GM06990 (cell line): ENCODE measurements around the gene SPATA12.

ENCODE experiments used
- DNase-seq: peaks from one replicate; pipeline ENCODE4 v3.0.0-alpha.2; 2011; ENCODE audit not compliant: insufficient read length; ENCODE audit errors: extremely low read depth
- H3K27me3 ChIP-seq: replicated peaks from 2 replicates; pipeline ENCODE4 v1.6.0; 2011; ENCODE audit warnings: low read length; ENCODE audit not compliant: control insufficient read depth, insufficient read depth
- H3K36me3 ChIP-seq: 2 replicates; pipeline ENCODE4 v1.5.1; 2011; ENCODE audit warnings: low read length; ENCODE audit not compliant: control insufficient read depth, insufficient read depth
- H3K4me3 ChIP-seq: replicated peaks from 2 replicates; pipeline ENCODE4 v1.5.1; 2011; ENCODE audit warnings: low read depth, mild to moderate bottlenecking, control low read depth, low read length
- TF ChIP-seq, protein P1 (sequence below): IDR thresholded peaks from 2 replicates; pipeline ENCODE4 v1.5.1; 2011; ENCODE audit warnings: low read length, control low read depth, mild to moderate bottlenecking, inconsistent platforms; ENCODE audit not compliant: insufficient read depth, poor library complexity, severe bottlenecking

Gene SPATA12

GRCh38 chr3:57017459-57017845 is 43.0 kb upstream of the SPATA12 start:
- Histone ChIP-seq H3K27me3 (no peaks in the 10 kb centered on the region), H3K4me3 (no peak overlapping the region), H3K36me3 (no peaks in the 10 kb centered on the region)
- no peak for DNase-seq
- TF ChIP-seq, protein P1, sequence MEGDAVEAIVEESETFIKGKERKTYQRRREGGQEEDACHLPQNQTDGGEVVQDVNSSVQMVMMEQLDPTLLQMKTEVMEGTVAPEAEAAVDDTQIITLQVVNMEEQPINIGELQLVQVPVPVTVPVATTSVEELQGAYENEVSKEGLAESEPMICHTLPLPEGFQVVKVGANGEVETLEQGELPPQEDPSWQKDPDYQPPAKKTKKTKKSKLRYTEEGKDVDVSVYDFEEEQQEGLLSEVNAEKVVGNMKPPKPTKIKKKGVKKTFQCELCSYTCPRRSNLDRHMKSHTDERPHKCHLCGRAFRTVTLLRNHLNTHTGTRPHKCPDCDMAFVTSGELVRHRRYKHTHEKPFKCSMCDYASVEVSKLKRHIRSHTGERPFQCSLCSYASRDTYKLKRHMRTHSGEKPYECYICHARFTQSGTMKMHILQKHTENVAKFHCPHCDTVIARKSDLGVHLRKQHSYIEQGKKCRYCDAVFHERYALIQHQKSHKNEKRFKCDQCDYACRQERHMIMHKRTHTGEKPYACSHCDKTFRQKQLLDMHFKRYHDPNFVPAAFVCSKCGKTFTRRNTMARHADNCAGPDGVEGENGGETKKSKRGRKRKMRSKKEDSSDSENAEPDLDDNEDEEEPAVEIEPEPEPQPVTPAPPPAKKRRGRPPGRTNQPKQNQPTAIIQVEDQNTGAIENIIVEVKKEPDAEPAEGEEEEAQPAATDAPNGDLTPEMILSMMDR: no peak

DNA sequence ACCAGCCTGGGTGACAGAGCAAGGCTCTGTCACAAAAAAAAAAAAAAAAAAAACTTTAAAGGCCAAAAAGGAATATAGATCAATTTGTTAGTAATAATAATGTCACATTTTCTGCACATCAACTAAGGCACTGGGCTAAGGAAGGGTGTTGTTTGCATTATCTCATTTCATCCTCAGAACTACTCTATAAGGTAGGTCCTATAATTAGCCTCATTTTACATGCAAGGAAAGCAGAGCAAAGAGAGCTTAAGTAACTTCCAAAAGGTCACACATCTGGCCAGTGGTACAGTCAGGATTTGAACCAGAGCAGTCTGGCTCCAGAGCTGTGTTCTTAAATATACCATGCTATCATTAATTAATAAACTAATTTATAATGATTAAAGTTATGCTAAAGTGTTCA is 42.2 kb upstream of the SPATA12 start:
- Histone ChIP-seq H3K36me3 (no peaks in the 10 kb centered on the region), H3K27me3 (no peaks in the 10 kb centered on the region), H3K4me3 (no peak overlapping the region)
- no peak for DNase-seq
- TF ChIP-seq, protein P1: no peak

DNA sequence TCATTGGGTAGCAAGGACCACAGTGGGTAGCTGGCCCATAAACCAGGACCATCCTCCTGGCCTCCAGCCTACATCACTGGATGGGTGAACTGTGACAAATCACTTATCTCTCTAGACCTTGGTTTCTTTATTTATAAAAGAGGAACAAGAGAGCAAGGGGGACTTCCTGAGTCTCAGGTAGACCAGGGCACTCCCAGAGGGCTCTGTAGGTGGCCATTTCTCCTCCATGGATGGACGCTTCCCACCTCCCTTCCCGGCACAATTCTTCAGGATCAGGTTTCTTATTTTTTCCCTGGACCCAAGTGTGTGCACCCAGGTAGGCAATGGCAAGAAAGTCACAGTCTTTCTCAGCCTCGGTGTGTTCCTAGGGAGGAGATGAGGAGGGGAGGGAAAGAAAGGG is 41.4 kb upstream of the SPATA12 start:
- Histone ChIP-seq H3K36me3 (no peaks in the 10 kb centered on the region), H3K4me3 (no peak overlapping the region), H3K27me3 (no peaks in the 10 kb centered on the region)
- DNase-seq: no peak
- TF ChIP-seq, protein P1: no peak

DNA sequence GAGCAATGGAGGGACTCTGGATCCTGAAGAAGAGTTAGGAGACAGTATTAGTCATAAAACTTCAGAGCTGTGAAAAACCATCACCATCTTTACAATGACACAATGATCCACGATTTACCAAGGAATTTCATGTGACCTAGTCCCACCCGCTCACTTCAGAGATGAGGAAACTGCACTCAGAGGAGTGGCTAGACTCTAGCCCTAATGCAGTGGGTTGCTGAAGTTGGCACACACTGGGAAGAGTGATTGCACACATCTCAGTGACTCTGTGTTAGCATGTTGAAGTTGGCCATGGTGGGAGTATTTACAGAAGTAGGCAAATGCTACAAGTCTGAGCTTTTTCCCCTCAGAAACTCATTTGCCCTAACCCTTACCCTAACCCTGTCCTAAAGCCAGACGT is 35.2 kb upstream of the SPATA12 start:
- Histone ChIP-seq H3K27me3 (no peaks in the 10 kb centered on the region), H3K36me3 (no peaks in the 10 kb centered on the region), H3K4me3 (no peak overlapping the region)
- TF ChIP-seq, protein P1: no peak
- no peak for DNase-seq

DNA sequence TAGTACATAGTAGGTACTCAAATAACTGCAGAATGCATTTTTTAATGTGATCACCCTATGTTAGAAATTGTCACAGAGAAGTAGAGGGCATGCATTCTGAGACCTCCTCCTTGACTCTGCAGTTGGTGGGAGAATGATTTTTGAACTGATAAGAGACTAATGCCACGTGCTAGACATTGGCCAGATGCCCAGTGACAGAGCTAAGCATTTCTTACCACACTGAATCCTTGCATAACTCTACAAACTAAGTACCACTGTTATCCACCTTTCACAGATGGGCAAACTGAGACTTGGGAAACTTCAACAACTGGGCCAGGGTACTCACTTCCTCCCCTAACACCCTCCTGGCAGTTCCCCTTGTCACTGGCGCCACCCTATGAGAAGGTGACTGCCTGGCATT is 33.5 kb upstream of the SPATA12 start:
- H3K4me3 ChIP-seq: no peak overlapping the region
- TF ChIP-seq, protein P1: no peak
- no peak for DNase-seq

GRCh38 chr3:57029383-57029782 is 31.1 kb upstream of the SPATA12 start:
- no peaks in the 10 kb centered on the region for H3K27me3 ChIP-seq
- TF ChIP-seq, protein P1: no peak
- no peak for DNase-seq
- H3K4me3 ChIP-seq: no peak overlapping the region
- H3K36me3 ChIP-seq: no peaks in the 10 kb centered on the region

More for the DNA sequence above, 33.5 kb upstream of the SPATA12 start:
- Histone ChIP-seq H3K27me3 (no peaks in the 10 kb centered on the region), H3K36me3 (no peaks in the 10 kb centered on the region)
